ENCODE measurements around the gene FPR2. TPM values are rescaled to one million over a fixed set of nuclear protein-coding genes. Genes with fewer than 3 reads are reported as not detected.

The FPR2 gene
- total and polyA plus RNA-seq, 2 of the 13 experiments (the other 11 are each of a cell fraction or from before 2014, with no cell fraction given) = not detected

DNA sequence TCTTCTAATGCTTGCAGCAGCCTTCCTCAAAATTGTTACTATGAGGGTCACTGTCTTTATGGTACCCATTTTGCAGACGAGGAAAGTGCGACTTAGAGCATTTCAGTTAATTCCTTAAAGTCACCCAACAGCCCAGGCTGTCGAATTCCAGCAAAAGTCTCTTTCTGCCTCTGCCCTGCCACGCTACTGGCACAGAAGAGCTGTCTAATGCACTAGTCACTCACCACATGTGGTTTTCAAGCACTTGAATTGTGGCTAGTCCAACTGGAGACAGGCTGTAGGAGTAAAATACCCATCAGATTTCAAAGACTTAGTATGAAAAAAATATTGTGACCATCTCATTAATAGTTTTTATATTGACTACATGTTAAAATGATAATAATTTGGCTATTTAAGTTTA is 11.0 kb upstream of the FPR2 start:
- no peak for DNase-seq (ENCODE audit: low spot score)
- Histone ChIP-seq H3K4me2 (ENCODE audit: low read depth, low read length) (no peak overlapping the region), H3K36me3 (replicated peaks in 1 of 2; ENCODE audit: control insufficient read depth in 1 of 2, insufficient read depth in 2 of 2, low read length in 2 of 2) (no peaks in the 10 kb centered on the region), H3K27me3 (ENCODE audit: control insufficient read depth in 1 of 2, insufficient read depth in 2 of 2, low read length in 2 of 2) (no peaks in the 10 kb centered on the region; a peak in 1 of 5 replicates), H3K4me1 (ENCODE audit: insufficient read depth, low read length) (no peaks in the 10 kb centered on the region), H3K4me3 (replicated peaks in 1 of 3; ENCODE audit: insufficient read depth in 1 of 3, low read depth in 2 of 3, low read length in 3 of 3) (no peak overlapping the region), H3K79me2 (ENCODE audit: insufficient read depth, low read length) (no peaks in the 10 kb centered on the region), H4K20me1 (ENCODE audit: insufficient read depth, low read length) (no peaks in the 10 kb centered on the region), H3K9ac (ENCODE audit: insufficient read depth, low read depth, low read length) (no peak overlapping the region), H3K27ac (ENCODE audit: extremely low read length, insufficient read depth, low read length) (no peak overlapping the region), H3K9me3 (ENCODE audit: low read length) (no peaks in the 10 kb centered on the region), H2AFZ (ENCODE audit: low read length) (no peak overlapping the region)
- POLR2A ChIA-PET = no interaction called here
- CTCF ChIA-PET (ENCODE audit: low intra/inter-chr PET ratio, low total read pairs) = no interaction called here
- in situ Hi-C loops (cut with HindIII; ENCODE audit: extremely low pct_ligation_motif_present, low pct_unique_long_range_greater_than_20kb) (no loop called here), intact Hi-C loops (cut with micrococcal nuclease; ENCODE audit: unreplicated experiment) (no loop called here)
- ATAC-seq = no peak
- WGBS (ENCODE audit: low lambda C conversion rate) = 0% methylated on average over 4 of the region's 4 CpGs
- no peak for FAIRE-seq
- TF ChIP-seq PHF20 (CRISPR knock-in tag; IDR thresholded peaks at IDR 0.05) = no peak
- TF ChIP-seq, protein P1, sequence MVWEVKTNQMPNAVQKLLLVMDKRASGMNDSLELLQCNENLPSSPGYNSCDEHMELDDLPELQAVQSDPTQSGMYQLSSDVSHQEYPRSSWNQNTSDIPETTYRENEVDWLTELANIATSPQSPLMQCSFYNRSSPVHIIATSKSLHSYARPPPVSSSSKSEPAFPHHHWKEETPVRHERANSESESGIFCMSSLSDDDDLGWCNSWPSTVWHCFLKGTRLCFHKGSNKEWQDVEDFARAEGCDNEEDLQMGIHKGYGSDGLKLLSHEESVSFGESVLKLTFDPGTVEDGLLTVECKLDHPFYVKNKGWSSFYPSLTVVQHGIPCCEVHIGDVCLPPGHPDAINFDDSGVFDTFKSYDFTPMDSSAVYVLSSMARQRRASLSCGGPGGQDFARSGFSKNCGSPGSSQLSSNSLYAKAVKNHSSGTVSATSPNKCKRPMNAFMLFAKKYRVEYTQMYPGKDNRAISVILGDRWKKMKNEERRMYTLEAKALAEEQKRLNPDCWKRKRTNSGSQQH (CRISPR knock-in tag; IDR thresholded peaks at IDR 0.05; ENCODE audit: low read depth) = no peak
- TF ChIP-seq, protein P2, sequence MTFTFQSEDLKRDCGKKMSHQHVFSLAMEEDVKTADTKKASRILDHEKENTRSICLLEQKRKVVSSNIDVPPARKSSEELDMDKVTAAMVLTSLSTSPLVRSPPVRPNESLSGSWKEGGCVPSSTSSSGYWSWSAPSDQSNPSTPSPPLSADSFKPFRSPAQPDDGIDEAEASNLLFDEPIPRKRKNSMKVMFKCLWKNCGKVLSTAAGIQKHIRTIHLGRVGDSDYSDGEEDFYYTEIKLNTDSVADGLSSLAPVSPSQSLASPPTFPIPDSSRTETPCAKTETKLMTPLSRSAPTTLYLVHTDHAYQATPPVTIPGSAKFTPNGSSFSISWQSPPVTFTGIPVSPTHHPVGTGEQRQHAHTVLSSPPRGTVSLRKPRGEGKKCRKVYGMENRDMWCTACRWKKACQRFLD (CRISPR knock-in tag; IDR thresholded peaks at IDR 0.05; ENCODE audit: borderline replicate concordance) = no peak
- TF ChIP-seq, protein P3, sequence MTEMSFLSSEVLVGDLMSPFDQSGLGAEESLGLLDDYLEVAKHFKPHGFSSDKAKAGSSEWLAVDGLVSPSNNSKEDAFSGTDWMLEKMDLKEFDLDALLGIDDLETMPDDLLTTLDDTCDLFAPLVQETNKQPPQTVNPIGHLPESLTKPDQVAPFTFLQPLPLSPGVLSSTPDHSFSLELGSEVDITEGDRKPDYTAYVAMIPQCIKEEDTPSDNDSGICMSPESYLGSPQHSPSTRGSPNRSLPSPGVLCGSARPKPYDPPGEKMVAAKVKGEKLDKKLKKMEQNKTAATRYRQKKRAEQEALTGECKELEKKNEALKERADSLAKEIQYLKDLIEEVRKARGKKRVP (CRISPR knock-in tag; IDR thresholded peaks at IDR 0.05) = no peak
- no peak for TF ChIP-seq MAFK (conservative IDR thresholded peaks at IDR 0.05 in 1 of 2, IDR thresholded peaks at IDR 0.05 in 1 of 2; ENCODE audit: low read length in 2 of 2)
- no peak for TF ChIP-seq ZNF557 (CRISPR knock-in tag; IDR thresholded peaks at IDR 0.05)
- no peak for TF ChIP-seq KMT2B (CRISPR knock-in tag; IDR thresholded peaks at IDR 0.05)
- TF ChIP-seq HDAC1 (CRISPR knock-in tag; IDR thresholded peaks at IDR 0.05) = no peak
- BruUV-seq (replicated peaks) = no TSS peak

Data from HepG2 (cell line).